ENCODE measurements around the gene LMCD1. TPM values are rescaled to one million over a fixed set of nuclear protein-coding genes. Genes with fewer than 3 reads are reported as not detected.

The LMCD1 gene
- polyA plus RNA-seq, 1 of the 3 experiments (the other 2 are of a cell fraction), result 23.6 TPM

DNA sequence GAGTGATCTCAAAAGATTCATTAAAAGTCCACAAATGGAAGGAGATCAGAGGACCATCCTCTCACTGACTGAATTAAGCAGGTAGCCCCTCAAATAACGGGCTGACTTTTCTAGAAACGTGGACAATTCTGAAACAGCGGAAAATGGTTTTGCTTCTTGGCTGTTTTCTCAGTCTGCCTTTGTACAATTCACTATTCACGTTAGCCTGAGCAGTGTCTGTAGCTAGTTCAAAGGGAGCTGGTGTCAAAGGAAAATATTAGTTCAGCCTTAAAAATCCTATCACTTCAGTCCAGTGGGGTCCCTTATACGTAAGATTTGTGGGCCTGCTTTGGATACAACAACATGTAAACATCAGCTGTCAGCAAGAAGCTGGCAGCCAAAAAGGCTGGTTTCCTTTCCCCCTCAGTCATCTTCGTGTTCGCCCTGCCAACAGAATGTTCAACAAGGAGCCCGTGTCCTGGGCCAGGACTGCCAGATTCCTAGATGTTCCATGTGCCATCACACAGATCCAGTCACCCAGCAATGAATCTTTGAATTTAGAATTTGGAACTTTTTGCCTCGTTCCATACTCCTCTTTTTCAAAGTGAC is 19.3 kb downstream of the LMCD1 start (continued):
- TF ChIP-seq, protein P1, sequence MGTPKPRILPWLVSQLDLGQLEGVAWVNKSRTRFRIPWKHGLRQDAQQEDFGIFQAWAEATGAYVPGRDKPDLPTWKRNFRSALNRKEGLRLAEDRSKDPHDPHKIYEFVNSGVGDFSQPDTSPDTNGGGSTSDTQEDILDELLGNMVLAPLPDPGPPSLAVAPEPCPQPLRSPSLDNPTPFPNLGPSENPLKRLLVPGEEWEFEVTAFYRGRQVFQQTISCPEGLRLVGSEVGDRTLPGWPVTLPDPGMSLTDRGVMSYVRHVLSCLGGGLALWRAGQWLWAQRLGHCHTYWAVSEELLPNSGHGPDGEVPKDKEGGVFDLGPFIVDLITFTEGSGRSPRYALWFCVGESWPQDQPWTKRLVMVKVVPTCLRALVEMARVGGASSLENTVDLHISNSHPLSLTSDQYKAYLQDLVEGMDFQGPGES (IDR thresholded peaks at IDR 0.05; ENCODE audit: low read depth, low read length), result no peak
- TF ChIP-seq, protein P2, sequence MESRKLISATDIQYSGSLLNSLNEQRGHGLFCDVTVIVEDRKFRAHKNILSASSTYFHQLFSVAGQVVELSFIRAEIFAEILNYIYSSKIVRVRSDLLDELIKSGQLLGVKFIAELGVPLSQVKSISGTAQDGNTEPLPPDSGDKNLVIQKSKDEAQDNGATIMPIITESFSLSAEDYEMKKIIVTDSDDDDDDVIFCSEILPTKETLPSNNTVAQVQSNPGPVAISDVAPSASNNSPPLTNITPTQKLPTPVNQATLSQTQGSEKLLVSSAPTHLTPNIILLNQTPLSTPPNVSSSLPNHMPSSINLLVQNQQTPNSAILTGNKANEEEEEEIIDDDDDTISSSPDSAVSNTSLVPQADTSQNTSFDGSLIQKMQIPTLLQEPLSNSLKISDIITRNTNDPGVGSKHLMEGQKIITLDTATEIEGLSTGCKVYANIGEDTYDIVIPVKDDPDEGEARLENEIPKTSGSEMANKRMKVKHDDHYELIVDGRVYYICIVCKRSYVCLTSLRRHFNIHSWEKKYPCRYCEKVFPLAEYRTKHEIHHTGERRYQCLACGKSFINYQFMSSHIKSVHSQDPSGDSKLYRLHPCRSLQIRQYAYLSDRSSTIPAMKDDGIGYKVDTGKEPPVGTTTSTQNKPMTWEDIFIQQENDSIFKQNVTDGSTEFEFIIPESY (IDR thresholded peaks at IDR 0.05; ENCODE audit: borderline replicate concordance, low read depth), result no peak
- no peak for TF ChIP-seq SIN3A (IDR thresholded peaks at IDR 0.05; ENCODE audit: borderline replicate concordance, low read depth, low read length)
- TF ChIP-seq MEF2A (IDR thresholded peaks at IDR 0.05; ENCODE audit: borderline replicate concordance, low read depth), result no peak
- TF ChIP-seq GATA2 (CRISPR knock-in tag; IDR thresholded peaks at IDR 0.05), result no peak
- no peak for TF ChIP-seq RFX5 (IDR thresholded peaks at IDR 0.05; ENCODE audit: low read length)
- TF ChIP-seq ELF1 (IDR thresholded peaks at IDR 0.05), result no peak
- TF ChIP-seq, protein P3, sequence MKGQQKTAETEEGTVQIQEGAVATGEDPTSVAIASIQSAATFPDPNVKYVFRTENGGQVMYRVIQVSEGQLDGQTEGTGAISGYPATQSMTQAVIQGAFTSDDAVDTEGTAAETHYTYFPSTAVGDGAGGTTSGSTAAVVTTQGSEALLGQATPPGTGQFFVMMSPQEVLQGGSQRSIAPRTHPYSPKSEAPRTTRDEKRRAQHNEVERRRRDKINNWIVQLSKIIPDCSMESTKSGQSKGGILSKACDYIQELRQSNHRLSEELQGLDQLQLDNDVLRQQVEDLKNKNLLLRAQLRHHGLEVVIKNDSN (IDR thresholded peaks at IDR 0.05; ENCODE audit: borderline replicate concordance, low read depth), result no peak
- no peak for TF ChIP-seq TCF12 (IDR thresholded peaks at IDR 0.05)

DNA sequence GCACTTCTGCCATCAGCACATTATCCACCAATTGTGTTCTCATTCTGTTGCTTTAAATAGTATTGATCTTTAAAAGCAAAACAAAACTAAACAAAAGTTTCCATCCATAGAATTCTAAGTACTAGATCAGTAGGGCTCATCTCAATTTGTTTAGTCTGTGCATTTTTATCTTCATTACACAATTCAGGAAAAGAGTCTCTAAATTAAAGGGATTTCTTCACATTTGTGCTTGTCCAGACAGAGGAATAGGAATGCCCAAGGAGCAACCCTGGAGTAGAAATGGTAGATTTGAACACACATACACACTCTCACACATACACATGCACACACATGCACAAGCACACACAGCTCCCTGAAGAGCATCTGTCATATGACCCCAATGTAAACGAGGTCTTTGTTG is 21.4 kb downstream of the LMCD1 start:
- Histone ChIP-seq H4K20me1 (ENCODE audit: insufficient read depth) (no peaks in the 10 kb centered on the region), H3K4me1 (ENCODE audit: control insufficient read depth in 1 of 2, insufficient read depth in 2 of 2, low read depth in 1 of 2, low read length in 1 of 2) (peaks cover 0 to 11% of the 10 kb centered on the region in 2 experiments; a peak in 2 of 4 replicates), H3K4me2 (no peak overlapping the region), H3K36me3 (replicated peaks in 1 of 2; ENCODE audit: control insufficient read depth in 1 of 2, insufficient read depth in 2 of 2, low read length in 1 of 2) (peaks cover 0 to 6% of the 10 kb centered on the region in 2 experiments), H3K9ac (no peak overlapping the region), H3K9me2 (no peaks in the 10 kb centered on the region), H3K4me3 (ENCODE audit: low read depth in 2 of 2, low read length in 1 of 2) (no peak overlapping the region), H3F3A (replicated peaks; ENCODE audit: insufficient read depth) (peaks cover 4% of the 10 kb centered on the region), H3K9me3 (no peaks in the 10 kb centered on the region), H2AFZ (ENCODE audit: low read depth) (no peak overlapping the region), H3K27ac (ENCODE audit: low read depth in 2 of 2, low read length in 1 of 2) (no peak overlapping the region; a peak in 1 of 4 replicates), H3K27me3 (ENCODE audit: insufficient read depth) (no peaks in the 10 kb centered on the region), H3K79me2 (ENCODE audit: insufficient read depth) (no peaks in the 10 kb centered on the region)
- no peak for DNase-seq
- no peak for TF ChIP-seq GATA2 (CRISPR knock-in tag; IDR thresholded peaks at IDR 0.05)
- no peak for TF ChIP-seq FOSL2 (IDR thresholded peaks at IDR 0.05; ENCODE audit: borderline replicate concordance, low read depth)
- TF ChIP-seq, protein P4, sequence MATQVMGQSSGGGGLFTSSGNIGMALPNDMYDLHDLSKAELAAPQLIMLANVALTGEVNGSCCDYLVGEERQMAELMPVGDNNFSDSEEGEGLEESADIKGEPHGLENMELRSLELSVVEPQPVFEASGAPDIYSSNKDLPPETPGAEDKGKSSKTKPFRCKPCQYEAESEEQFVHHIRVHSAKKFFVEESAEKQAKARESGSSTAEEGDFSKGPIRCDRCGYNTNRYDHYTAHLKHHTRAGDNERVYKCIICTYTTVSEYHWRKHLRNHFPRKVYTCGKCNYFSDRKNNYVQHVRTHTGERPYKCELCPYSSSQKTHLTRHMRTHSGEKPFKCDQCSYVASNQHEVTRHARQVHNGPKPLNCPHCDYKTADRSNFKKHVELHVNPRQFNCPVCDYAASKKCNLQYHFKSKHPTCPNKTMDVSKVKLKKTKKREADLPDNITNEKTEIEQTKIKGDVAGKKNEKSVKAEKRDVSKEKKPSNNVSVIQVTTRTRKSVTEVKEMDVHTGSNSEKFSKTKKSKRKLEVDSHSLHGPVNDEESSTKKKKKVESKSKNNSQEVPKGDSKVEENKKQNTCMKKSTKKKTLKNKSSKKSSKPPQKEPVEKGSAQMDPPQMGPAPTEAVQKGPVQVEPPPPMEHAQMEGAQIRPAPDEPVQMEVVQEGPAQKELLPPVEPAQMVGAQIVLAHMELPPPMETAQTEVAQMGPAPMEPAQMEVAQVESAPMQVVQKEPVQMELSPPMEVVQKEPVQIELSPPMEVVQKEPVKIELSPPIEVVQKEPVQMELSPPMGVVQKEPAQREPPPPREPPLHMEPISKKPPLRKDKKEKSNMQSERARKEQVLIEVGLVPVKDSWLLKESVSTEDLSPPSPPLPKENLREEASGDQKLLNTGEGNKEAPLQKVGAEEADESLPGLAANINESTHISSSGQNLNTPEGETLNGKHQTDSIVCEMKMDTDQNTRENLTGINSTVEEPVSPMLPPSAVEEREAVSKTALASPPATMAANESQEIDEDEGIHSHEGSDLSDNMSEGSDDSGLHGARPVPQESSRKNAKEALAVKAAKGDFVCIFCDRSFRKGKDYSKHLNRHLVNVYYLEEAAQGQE (IDR thresholded peaks at IDR 0.05; ENCODE audit: low read depth, low read length), result no peak
- TF ChIP-seq, protein P5, sequence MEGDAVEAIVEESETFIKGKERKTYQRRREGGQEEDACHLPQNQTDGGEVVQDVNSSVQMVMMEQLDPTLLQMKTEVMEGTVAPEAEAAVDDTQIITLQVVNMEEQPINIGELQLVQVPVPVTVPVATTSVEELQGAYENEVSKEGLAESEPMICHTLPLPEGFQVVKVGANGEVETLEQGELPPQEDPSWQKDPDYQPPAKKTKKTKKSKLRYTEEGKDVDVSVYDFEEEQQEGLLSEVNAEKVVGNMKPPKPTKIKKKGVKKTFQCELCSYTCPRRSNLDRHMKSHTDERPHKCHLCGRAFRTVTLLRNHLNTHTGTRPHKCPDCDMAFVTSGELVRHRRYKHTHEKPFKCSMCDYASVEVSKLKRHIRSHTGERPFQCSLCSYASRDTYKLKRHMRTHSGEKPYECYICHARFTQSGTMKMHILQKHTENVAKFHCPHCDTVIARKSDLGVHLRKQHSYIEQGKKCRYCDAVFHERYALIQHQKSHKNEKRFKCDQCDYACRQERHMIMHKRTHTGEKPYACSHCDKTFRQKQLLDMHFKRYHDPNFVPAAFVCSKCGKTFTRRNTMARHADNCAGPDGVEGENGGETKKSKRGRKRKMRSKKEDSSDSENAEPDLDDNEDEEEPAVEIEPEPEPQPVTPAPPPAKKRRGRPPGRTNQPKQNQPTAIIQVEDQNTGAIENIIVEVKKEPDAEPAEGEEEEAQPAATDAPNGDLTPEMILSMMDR (IDR thresholded peaks at IDR 0.05), result no peak
- TF ChIP-seq, protein P6, sequence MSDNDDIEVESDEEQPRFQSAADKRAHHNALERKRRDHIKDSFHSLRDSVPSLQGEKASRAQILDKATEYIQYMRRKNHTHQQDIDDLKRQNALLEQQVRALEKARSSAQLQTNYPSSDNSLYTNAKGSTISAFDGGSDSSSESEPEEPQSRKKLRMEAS (IDR thresholded peaks at IDR 0.05; ENCODE audit: low read depth), result no peak
- no peak for TF ChIP-seq CHD2 (IDR thresholded peaks at IDR 0.05; ENCODE audit: low read length, partially characterized antibody)
- ChIA-PET POLR2A (no interaction called here), CTCF (no interaction called here)
- 75% methylated on average over 1 of the region's 1 CpG for WGBS (ENCODE audit: low lambda C conversion rate)
